GM18909 (cell line): ENCODE results near the gene CDC42BPG.

Experiments
- ATAC-seq: cut with Tn5 transposase; IDR thresholded peaks from one replicate; pipeline ENCODE4 v1.9.1; 2021; ENCODE audit warnings: mild to moderate bottlenecking; ENCODE audit not compliant: unreplicated experiment, poor library complexity

The CDC42BPG gene

GRCh38 chr11:64774144-64774543 lies 70.3 kb downstream of the CDC42BPG start:
- no peak for ATAC-seq
